Ishikawa (cell line): ENCODE measurements around the gene RNF115.

Experiments
- CEBPB ChIP-seq: IDR thresholded peaks from 2 replicates; pipeline ENCODE4 v1.6.1; 2012
- EP300 ChIP-seq: IDR thresholded peaks from 2 replicates; pipeline ENCODE4 v1.6.1; 2012; ENCODE audit warnings: borderline replicate concordance

- TF ChIP-seq CEBPB (no peak), EP300 (no peak; the same call in 1 of the 2 replicates)
Observed at GRCh38 chr1:145823565-145824498, at the start of gene RNF115, which contains the start of gene POLR3C.
